Suprapubic skin (tissue), 4 donors: ENCODE measurements around the gene NBAS.

Experiments used
- CTCF ChIP-seq, 2 donors: fragments of 200-600 bp in 1 of 2; fragments of 450-650 bp in 1 of 2; sonication (generic) in 1 of 2; IDR thresholded peaks; one replicate each; pipeline ENCODE4 v1.5.1; 2016 to 2019; ENCODE audit warnings: antibody characterized with exemption in 2 of 2, mild to moderate bottlenecking in 1 of 2, moderate library complexity in 1 of 2
- EP300 ChIP-seq: sonication (generic); formaldehyde crosslinking; IDR thresholded peaks from one replicate; pipeline ENCODE4 v1.6.1; 2017; ENCODE audit warnings: antibody characterized with exemption
- POLR2A ChIP-seq, 2 donors: fragments of 450-650 bp; IDR thresholded peaks; one replicate each; pipeline ENCODE4 v1.6.1; 2017; ENCODE audit warnings: antibody characterized with exemption in 2 of 2, mild to moderate bottlenecking in 2 of 2, moderate library complexity in 2 of 2
- POLR2AphosphoS5 ChIP-seq, 3 donors: sonication (generic); formaldehyde crosslinking; IDR thresholded peaks; one replicate each; pipeline ENCODE4 v1.6.1; 2017; ENCODE audit warnings: antibody characterized with exemption in 3 of 3

GRCh38 chr2:15293262-15293937, 267.7 kb downstream of the NBAS start:
- TF ChIP-seq CTCF (IDR thresholded peaks at IDR 0.05) (no peak), EP300 (no peak), POLR2A (IDR thresholded peaks at IDR 0.05) (no peak), POLR2AphosphoS5 (IDR thresholded peaks at IDR 0.05) (no peak)
